CD4-positive, alpha-beta T cell treated with Interleukin-21 for 1 hour (primary cell): ENCODE data around the gene MRPL4.

Source experiments
- DNase-seq: peaks from one replicate; pipeline ENCODE4 v3.0.0-alpha.2; 2020

The MRPL4 gene

GRCh38 chr19:10251792-10252694 is at the start of gene MRPL4:
TSS of gene MRPL4 (plus strand) at chr19:10252214. CDS start at chr19:10252254, 40 bp downstream.
- peak; percentile 98 for DNase-seq

- DNase-seq = no peak
These were observed 48.3 kb upstream of the MRPL4 start for GRCh38 chr19:10203686-10204085.

- DNase-seq = no peak
These were observed 46.4 kb upstream of the MRPL4 start for GRCh38 chr19:10205636-10206035.

GRCh38 chr19:10206226-10206885 is 45.7 kb upstream of the MRPL4 start:
- DNase-seq = no peak

- DNase-seq = no peak
These were observed 45.0 kb upstream of the MRPL4 start for GRCh38 chr19:10207026-10207425.

- DNase-seq = no peak
These were observed 42.7 kb upstream of the MRPL4 start for GRCh38 chr19:10209315-10209714.

GRCh38 chr19:10211061-10211460 is 41.0 kb upstream of the MRPL4 start:
- no peak for DNase-seq

GRCh38 chr19:10211691-10212090 is 40.3 kb upstream of the MRPL4 start:
- DNase-seq = no peak

- no peak for DNase-seq
These were observed 37.2 kb upstream of the MRPL4 start for GRCh38 chr19:10214784-10215183.

- DNase-seq = no peak
These were observed 34.9 kb upstream of the MRPL4 start for GRCh38 chr19:10217085-10217484.

GRCh38 chr19:10219678-10220077 is 32.3 kb upstream of the MRPL4 start:
- peak; percentile 67 for DNase-seq

- DNase-seq = no peak
These were observed 31.3 kb upstream of the MRPL4 start for GRCh38 chr19:10220695-10221094.

- DNase-seq = no peak
These were observed 29.7 kb upstream of the MRPL4 start for GRCh38 chr19:10222201-10222890.

GRCh38 chr19:10223488-10224213 is 28.4 kb upstream of the MRPL4 start:
- DNase-seq = no peak

- DNase-seq = no peak
These were observed 27.7 kb upstream of the MRPL4 start for GRCh38 chr19:10224337-10224736.

- DNase-seq = no peak
These were observed 26.0 kb upstream of the MRPL4 start for GRCh38 chr19:10226021-10226375.

GRCh38 chr19:10226376-10227025 is 25.5 kb upstream of the MRPL4 start:
- no peak for DNase-seq

- no peak for DNase-seq
These were observed 24.7 kb upstream of the MRPL4 start for GRCh38 chr19:10227026-10227971.

GRCh38 chr19:10228393-10228792 is 23.6 kb upstream of the MRPL4 start:
- no peak for DNase-seq

- peak; percentile 68 for DNase-seq
These were observed 23.1 kb upstream of the MRPL4 start for GRCh38 chr19:10228920-10229319.

- peak; percentile 78 for DNase-seq
These were observed 21.7 kb upstream of the MRPL4 start for GRCh38 chr19:10230173-10230860.
